Measurements from ENCODE around the gene NAALAD2.
"Not testable (repeated sequence)": the region's sequence is repeated elsewhere in the genome, so short reads cannot be mapped to it uniquely, and the experiment has no call there.

NAALAD2 gene

DNA sequence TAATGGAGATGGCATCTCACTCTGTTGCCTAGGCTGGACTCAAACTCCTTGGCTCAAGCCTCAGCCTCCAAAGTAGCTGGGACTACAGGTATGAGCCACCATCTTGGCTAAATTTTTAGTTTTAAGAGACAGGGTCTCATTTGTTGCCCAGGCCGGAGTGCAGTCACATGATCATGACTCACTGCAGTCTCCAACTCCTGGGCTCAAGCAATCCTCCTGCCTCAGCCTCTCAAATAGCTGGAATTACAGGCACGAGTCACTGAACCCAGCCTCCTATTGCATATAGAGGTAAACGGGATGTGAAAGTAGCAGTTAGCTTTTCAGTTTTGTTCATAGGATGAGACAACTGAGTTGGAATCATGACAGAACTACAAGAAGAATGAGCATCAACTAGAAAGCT lies 9.5 kb upstream of the NAALAD2 start:
- TF ChIP-seq, protein P1, sequence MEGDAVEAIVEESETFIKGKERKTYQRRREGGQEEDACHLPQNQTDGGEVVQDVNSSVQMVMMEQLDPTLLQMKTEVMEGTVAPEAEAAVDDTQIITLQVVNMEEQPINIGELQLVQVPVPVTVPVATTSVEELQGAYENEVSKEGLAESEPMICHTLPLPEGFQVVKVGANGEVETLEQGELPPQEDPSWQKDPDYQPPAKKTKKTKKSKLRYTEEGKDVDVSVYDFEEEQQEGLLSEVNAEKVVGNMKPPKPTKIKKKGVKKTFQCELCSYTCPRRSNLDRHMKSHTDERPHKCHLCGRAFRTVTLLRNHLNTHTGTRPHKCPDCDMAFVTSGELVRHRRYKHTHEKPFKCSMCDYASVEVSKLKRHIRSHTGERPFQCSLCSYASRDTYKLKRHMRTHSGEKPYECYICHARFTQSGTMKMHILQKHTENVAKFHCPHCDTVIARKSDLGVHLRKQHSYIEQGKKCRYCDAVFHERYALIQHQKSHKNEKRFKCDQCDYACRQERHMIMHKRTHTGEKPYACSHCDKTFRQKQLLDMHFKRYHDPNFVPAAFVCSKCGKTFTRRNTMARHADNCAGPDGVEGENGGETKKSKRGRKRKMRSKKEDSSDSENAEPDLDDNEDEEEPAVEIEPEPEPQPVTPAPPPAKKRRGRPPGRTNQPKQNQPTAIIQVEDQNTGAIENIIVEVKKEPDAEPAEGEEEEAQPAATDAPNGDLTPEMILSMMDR (IDR thresholded peaks at IDR 0.05; ENCODE audit: low read depth, low read length): no peak
- H3K4me3 ChIP-seq (replicated peaks in 1 of 2; ENCODE audit: low read depth in 2 of 2, low read length in 2 of 2): no peak overlapping the region
- DNase-seq (ENCODE audit: low read depth in 2 of 2): no peak

GRCh38 chr11:90133560-90134477 lies 644 bp upstream of the NAALAD2 start:
- peak overlapping the region; percentile 53 to 60 for H3K4me3 ChIP-seq (replicated peaks in 1 of 2; ENCODE audit: low read depth in 2 of 2, low read length in 2 of 2)
- TF ChIP-seq, protein P1 (IDR thresholded peaks at IDR 0.05; ENCODE audit: low read depth, low read length): no peak
- DNase-seq (ENCODE audit: low read depth in 2 of 2): no peak

DNA sequence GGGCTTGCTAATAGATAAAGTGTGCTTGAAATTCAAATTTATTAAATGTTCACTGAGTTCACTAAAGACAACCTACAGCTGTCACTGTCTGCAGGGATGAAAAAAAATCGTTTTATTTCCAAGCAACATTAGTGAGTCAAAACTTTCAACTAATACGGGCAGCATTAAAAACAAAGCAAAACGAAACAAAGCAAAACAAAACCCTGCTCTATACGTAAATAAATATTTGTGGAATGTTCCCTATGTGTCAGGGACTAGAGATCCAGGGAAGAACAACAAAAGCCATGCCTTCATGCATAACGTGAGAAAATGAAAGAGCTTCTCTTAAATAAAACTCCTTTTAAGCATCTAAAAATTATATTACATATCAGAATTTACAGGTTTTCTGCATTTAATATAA lies 553 bp downstream of the NAALAD2 start:
- H3K4me3 ChIP-seq (replicated peaks in 1 of 2; ENCODE audit: low read depth in 2 of 2, low read length in 2 of 2): peak overlapping the region; percentile 53 to 60
- TF ChIP-seq, protein P1 (IDR thresholded peaks at IDR 0.05; ENCODE audit: low read depth, low read length): no peak
- peak in 1 of 2 donors; percentile 21 for DNase-seq (ENCODE audit: low read depth in 2 of 2)

DNA sequence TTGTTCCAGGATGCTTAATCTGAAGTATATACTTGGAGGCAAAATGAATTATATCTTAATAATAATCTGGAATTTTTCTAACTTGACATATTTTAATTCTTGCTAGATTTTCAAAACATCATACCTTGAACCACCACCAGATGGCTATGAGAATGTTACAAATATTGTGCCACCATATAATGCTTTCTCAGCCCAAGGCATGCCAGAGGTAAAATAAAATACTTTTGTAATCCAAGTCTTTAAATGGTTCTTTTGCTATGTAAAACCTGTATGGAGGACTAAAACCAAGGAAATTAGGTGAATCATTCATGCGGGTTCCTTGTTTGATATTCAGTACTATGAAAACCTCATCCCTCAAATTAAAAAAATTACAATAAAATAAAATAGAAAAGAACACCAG lies 14.4 kb downstream of the NAALAD2 start:
- no peak overlapping the region for H3K4me3 ChIP-seq (replicated peaks in 1 of 2; ENCODE audit: low read depth in 2 of 2, low read length in 2 of 2)
- peak in 1 of 2 donors; percentile 9 for DNase-seq (ENCODE audit: low read depth in 2 of 2)
- TF ChIP-seq, protein P1 (IDR thresholded peaks at IDR 0.05; ENCODE audit: low read depth, low read length): peak; percentile 7

- not testable (repeated sequence) for H3K4me3 ChIP-seq (replicated peaks in 1 of 2; ENCODE audit: low read depth in 2 of 2, low read length in 2 of 2); DNase-seq (ENCODE audit: low read depth in 2 of 2)
Measured at GRCh38 chr11:90166982-90167573, 32.6 kb downstream of the NAALAD2 start.

DNA sequence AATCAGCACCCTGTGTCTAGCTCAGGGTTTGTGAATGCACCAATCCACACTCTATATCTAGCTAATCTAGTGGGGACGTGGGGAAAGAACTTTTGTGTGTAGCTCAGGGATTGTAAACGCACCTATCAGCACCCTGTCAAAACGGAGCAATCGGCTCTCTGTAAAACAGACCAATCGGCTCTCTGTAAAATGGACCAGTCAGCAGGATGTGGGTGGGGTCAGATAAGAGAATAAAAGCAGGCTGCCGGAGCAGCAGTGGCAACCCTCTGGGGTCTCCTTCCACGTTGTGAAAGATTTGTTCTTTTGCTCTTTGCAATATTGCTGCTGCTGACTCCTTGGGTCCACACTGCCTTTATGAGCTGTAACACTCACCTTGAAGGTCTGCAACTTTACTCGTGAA lies 33.2 kb downstream of the NAALAD2 start:
- not testable (repeated sequence) for H3K4me3 ChIP-seq (replicated peaks in 1 of 2; ENCODE audit: low read depth in 2 of 2, low read length in 2 of 2)

GRCh38 chr11:90168571-90168970 lies 34.1 kb downstream of the NAALAD2 start:
- DNase-seq (ENCODE audit: low read depth in 2 of 2): no peak
- no peak overlapping the region for H3K4me3 ChIP-seq (replicated peaks in 1 of 2; ENCODE audit: low read depth in 2 of 2, low read length in 2 of 2)
- TF ChIP-seq, protein P1 (IDR thresholded peaks at IDR 0.05; ENCODE audit: low read depth, low read length): no peak

More for the DNA sequence above, 33.2 kb downstream of the NAALAD2 start:
- DNase-seq (ENCODE audit: low read depth in 2 of 2): not testable (repeated sequence)

Measured in cardiac fibroblast (primary cell).